HG02852 (cell line): ENCODE results near the gene REV3L.
"Not testable (repeated sequence)": the region's sequence is repeated elsewhere in the genome, so short reads cannot be mapped to it uniquely, and the experiment has no call there.

ENCODE experiments used
- ATAC-seq: cut with Tn5 transposase; IDR thresholded peaks from one replicate; pipeline ENCODE4 v1.9.1; 2021; ENCODE audit warnings: mild to moderate bottlenecking, moderate library complexity; ENCODE audit not compliant: unreplicated experiment

REV3L gene

DNA sequence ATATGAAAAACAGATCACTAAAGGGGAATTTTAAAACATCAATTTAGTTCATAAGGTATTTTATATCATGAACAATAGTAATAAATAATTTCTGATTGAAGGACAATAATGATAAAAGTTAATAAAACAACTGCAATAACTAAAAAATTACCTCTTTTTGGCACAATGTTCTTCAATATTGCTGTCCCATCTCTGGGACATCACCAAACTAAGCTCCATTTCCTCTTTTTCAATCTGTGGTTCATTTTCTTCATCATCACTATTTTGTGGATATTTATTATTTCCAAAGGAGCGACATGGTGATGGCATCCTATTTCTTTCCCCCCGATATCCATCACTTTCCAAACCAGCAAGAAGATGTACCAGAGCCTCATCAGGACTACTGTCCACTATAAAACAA, 103.2 kb downstream of the REV3L start:
- ATAC-seq, result no peak

- ATAC-seq, result no peak
Measured at GRCh38 chr6:111379302-111379701, 103.7 kb downstream of the REV3L start.

GRCh38 chr6:111377558-111378120, 105.4 kb downstream of the REV3L start:
- no peak for ATAC-seq

DNA sequence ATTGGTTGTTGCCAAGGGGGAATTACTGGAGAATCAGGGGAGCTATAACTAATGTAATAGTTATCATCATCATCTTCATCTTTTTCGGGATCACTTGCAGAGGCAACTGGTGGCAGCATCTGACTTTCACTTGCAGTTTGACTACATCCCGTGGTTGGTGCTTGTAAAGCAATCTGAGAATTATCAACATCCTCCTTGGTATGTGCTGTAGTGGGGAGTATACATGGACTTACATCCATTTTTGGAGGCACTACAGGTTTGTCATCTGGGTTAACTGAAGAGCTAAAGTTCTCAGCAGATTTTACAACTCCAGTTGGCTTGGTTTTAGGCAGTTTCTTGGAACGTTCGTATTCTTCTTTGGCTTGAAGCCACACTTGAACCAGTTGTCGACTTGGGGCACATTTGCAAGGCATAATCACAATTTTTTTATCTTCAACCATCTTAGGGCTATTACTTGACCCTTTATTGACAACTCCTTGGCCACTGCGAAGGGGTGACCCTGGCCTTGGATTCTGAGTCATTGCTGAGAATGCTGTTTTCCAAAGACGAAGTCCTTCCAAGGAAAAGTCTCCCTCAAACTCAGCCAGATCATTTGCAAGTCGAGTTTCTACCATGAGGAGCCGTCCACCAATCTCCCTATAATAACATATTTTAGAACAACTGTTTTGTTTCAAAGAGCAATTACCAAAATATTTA, 115.5 kb downstream of the REV3L start:
- peak; percentile 57 for ATAC-seq

GRCh38 chr6:111361648-111362047, 121.4 kb downstream of the REV3L start:
- ATAC-seq, result no peak

DNA sequence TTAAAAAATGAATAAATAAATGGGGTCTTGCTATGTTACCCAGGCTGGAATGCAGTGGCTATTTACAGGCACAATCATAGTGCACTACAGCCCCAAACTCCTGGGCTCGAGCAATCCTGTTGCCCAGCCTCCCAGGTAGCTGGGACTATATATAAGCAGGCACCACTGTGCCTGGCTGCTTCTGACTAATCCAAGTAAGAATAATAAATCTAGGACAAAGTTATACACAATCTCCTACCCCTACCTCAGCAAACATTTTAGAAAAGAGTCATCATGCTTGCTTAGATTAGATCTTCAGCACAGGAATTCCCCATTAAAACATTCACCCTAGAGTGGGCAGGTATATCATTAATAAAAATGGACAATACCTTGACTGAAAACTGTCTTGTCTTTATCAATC, 124.6 kb downstream of the REV3L start:
- no peak for ATAC-seq

DNA sequence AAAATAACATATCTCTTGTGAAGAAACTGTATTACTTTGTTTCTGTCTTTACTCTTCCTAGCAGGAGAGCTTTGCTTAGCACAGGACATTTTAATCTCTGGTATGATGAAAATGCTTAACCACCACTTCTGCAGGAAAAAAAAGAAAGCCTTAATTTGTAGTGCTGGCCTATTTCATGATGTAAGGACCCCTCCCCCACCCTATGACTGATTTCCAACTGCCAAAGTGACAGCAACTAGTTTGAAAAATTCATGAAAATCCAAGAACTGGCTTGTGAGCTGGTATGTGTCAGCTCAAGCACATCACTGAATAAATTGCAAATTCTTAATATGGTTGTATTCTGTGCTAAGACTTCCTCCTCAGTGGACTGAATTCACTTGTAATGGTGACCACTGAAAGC, 125.3 kb downstream of the REV3L start:
- no peak for ATAC-seq

GRCh38 chr6:111356551-111356950, 126.5 kb downstream of the REV3L start:
- ATAC-seq, result no peak

GRCh38 chr6:111354758-111355555, 128.1 kb downstream of the REV3L start:
- ATAC-seq, result no peak

GRCh38 chr6:111353912-111354462, 129.0 kb downstream of the REV3L start:
- no peak for ATAC-seq

DNA sequence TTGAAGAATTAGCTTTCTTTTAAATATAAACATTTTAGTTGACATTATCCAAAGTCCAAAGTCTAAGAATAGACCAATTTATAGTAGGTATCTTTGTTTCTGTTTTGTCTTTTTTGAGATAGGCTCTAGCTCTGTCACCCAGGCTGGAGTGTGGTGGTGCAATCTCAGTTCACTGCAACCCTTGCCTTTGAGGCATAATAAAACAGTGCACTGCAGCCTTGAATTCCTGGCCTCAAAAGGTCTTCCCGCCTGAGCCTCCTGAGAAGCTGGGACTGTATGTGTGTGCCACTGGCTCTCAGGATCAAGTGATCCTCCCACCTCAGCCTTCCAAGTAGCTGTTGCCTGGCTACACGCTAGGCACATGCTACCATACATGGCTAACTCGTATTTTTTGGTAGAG, 135.4 kb downstream of the REV3L start:
- no peak for ATAC-seq

GRCh38 chr6:111342913-111343312, 140.1 kb downstream of the REV3L start:
- ATAC-seq, result no peak

DNA sequence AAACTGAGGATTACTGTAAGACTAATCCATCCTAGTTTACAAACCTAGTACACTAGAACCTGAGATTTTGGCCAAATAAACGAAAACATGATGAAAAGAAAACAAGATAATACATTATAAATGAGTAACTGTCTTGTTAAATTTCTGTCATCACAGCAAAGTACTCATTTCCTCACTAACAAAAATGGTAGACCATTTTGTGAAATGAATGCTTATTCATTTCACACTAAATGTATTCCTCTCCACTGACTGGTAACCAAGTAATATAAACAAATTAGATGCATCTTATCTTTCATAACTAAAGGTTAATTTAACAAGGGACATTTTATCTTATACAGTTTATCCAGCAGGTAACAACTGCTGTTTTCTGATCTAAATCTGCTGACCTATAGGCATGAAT, 143.7 kb downstream of the REV3L start:
- ATAC-seq, result peak; percentile 37

DNA sequence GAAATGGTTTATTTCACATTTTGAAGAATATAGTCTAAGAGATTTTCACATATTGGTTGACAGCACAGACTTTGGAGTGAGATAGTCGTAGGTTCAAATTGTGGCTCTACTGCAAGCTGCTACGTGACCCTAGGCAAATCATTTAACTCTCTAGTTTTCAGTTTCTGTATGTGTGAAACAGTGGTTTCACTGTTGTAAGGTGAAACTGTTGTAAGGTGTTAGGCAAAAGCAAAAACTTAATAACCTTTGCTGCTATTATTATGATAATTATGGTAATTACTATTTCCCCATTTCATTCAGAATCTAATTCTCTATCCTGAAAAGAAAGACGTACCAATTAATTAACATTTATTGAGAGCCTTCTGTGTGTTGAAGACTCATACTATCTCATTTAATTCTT, 144.2 kb downstream of the REV3L start:
- peak; percentile 100 for ATAC-seq

DNA sequence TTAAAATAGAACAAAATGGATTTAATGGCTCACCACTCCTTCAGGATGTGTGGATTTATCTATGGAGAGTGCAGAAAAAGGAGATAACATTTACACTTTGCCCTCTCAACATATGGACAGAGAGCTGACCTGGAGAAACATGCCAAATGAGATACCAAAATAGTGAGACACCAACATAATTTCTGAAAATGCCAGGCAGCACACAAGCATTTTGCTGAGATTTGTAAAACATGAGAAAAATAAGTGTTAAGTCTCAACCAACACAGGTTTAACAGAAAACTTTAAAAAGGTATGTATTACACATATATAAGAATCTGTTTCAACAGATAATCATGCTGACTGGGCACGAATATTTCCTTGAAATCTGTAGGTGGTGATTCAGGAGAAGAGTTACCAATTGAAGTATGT, 145.2 kb downstream of the REV3L start:
- ATAC-seq, result no peak

DNA sequence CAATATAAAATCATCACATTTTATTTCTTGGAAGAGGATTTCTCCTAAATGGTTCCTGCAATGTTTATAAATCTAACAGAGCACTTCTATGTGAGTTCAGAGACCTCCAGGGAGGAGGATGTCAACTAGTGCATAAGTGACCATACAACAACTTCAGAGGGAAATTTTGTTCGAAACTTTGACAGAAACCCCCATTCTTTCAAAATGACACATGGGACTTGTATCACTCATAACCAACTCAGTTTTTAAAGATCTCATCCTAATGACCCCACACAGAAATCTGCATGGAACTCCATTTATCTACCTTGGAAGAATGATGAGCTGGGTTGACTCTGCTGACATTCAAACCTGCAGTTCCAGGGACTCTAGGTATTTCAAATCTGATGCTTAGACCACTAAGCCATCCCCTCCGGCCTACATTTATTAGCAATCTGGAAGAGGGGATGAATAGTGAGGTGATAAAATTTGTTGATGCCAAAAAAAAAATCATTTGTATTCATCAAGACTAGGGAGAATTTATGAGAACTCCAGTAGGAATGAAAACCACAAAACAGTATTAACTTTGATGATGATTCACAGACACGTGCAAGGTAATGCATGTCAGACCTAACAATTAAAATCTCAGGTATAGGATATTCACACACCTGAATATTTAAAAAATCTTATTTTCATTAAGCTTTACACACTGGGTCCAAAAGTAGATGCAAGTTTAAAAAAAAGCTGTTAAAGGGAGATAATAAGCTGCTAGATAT, 153.0 kb downstream of the REV3L start:
- ATAC-seq, result peak; percentile 95

GRCh38 chr6:111326563-111326962, 156.5 kb downstream of the REV3L start:
- no peak for ATAC-seq

GRCh38 chr6:111322145-111322544, 160.9 kb downstream of the REV3L start:
- no peak for ATAC-seq

DNA sequence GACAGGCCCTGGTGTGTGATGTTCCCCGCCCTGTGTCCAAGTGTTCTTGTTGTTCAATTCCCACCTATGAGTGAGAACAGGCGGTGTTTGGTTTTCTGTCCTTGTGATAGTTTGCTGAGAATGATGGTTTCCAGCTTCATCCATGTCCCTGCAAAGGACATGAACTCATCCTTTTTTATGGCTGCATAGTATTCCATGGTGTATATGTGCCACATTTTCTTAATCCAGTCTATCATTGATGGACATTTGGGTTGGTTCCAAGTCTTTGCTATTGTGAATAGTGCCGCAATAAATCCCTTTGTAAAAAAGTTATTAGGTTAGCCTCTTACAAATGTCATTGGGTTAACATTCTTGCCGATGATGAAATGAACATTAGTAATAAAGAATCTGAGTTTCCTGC, 175.1 kb downstream of the REV3L start:
- not testable (repeated sequence) for ATAC-seq

DNA sequence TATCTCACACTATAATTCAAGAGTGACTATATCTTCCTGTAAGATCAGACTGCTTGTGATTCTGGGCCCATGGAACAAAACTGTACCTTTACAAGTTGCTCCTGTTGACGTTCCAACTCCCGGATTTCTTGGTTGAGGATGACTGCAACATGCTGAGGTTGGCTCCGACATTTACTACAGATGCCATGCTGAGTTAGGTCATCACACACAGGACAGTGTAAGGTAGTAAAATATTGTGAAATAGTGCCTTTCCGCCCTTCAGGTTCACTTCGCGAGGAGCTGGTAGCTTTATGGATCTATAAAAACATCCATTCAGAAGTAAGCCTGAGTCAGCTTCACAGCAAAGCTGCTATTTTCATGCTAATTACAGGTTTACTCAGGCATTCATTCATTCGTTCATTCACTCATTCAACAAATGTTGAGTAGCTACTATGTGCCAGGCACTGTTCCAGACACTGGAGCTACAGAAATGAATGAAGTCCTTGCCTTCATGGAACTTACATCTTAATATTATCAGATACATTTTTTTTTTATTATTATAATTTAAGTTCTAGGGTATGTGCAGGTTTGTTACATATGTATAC, 175.7 kb downstream of the REV3L start:
- no peak for ATAC-seq
